ENCODE results near the gene SPEN. TPM values are rescaled to one million over a fixed set of nuclear protein-coding genes. Genes with fewer than 3 reads are reported as not detected.

SPEN gene
- total and polyA plus RNA-seq, 9 of the 15 experiments (the other 6 are each of a cell fraction or from before 2014, with no cell fraction given), result 5.7 to 87.5 (median 27.2) TPM

DNA sequence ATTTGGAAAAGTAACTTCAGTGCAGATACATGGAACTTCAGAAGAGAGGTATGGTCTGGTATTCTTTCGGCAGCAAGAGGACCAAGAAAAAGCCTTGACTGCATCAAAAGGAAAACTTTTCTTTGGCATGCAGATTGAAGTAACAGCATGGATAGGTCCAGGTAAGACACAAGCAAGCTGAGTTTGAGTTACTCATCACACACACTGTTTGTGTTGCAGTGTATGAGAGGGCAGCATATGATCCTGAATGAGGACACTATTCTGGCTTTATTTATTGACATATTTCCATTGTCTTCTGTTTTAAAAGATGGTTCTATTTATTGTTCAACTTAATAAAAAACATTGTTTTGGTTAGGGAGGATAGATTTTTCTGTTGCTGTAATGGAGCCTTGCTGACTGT is 63.6 kb downstream of the SPEN start:
- Histone ChIP-seq H3K27me3 (ENCODE audit: control insufficient read depth in 2 of 2, insufficient read depth in 2 of 2, low read length in 2 of 2) (no peaks in the 10 kb centered on the region), H3K79me2 (ENCODE audit: control insufficient read depth, insufficient read depth, low read length) (peaks cover 95% of the 10 kb centered on the region), H3K9ac (ENCODE audit: insufficient read depth in 1 of 2, low read depth in 2 of 2, low read length in 2 of 2) (no peak overlapping the region), H3K9me1 (ENCODE audit: control insufficient read depth, insufficient read depth, low read length) (no peaks in the 10 kb centered on the region), H3K4me2 (ENCODE audit: insufficient read depth, low read length) (no peak overlapping the region), H2AFZ (ENCODE audit: low read depth, low read length) (no peak overlapping the region), H3K9me3 (replicated peaks; ENCODE audit: control insufficient read depth, insufficient read depth, low read depth, low read length) (no peaks in the 10 kb centered on the region), H3K4me3 (no peak overlapping the region), H3K27ac (ENCODE audit: extremely low read depth, low read depth, low read length) (no peak overlapping the region), H3K36me3 (ENCODE audit: control insufficient read depth, insufficient read depth, low read length) (peaks cover 75% of the 10 kb centered on the region), H3K4me1 (replicated peaks in 1 of 2; ENCODE audit: control insufficient read depth in 2 of 2, insufficient read depth in 2 of 2, low read length in 2 of 2) (no peaks in the 10 kb centered on the region), H4K20me1 (replicated peaks; ENCODE audit: control insufficient read depth, insufficient read depth, low read length) (no peaks in the 10 kb centered on the region)
- 95% methylated on average over 1 of the region's 1 CpG for WGBS (ENCODE audit: insufficient coverage, low coverage, missing lambda C conversion rate)
- no TSS peak for BruUV-seq (replicated peaks)
- FAIRE-seq, result no peak
- no peak for ATAC-seq
- intact Hi-C loops (cut with micrococcal nuclease), result no loop called here
- TF ChIP-seq, protein P1, sequence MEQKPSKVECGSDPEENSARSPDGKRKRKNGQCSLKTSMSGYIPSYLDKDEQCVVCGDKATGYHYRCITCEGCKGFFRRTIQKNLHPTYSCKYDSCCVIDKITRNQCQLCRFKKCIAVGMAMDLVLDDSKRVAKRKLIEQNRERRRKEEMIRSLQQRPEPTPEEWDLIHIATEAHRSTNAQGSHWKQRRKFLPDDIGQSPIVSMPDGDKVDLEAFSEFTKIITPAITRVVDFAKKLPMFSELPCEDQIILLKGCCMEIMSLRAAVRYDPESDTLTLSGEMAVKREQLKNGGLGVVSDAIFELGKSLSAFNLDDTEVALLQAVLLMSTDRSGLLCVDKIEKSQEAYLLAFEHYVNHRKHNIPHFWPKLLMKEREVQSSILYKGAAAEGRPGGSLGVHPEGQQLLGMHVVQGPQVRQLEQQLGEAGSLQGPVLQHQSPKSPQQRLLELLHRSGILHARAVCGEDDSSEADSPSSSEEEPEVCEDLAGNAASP (IDR thresholded peaks at IDR 0.05), result no peak
- TF ChIP-seq TCFL5 (CRISPR knock-in tag; conservative IDR thresholded peaks at IDR 0.05), result no peak
- TF ChIP-seq SRSF7 (optimal IDR thresholded peaks at IDR 0.05; ENCODE audit: low read depth, low read length), result no peak
- no peak for TF ChIP-seq MEIS2 (IDR thresholded peaks at IDR 0.05; ENCODE audit: partially characterized antibody)
- TF ChIP-seq, protein P2, sequence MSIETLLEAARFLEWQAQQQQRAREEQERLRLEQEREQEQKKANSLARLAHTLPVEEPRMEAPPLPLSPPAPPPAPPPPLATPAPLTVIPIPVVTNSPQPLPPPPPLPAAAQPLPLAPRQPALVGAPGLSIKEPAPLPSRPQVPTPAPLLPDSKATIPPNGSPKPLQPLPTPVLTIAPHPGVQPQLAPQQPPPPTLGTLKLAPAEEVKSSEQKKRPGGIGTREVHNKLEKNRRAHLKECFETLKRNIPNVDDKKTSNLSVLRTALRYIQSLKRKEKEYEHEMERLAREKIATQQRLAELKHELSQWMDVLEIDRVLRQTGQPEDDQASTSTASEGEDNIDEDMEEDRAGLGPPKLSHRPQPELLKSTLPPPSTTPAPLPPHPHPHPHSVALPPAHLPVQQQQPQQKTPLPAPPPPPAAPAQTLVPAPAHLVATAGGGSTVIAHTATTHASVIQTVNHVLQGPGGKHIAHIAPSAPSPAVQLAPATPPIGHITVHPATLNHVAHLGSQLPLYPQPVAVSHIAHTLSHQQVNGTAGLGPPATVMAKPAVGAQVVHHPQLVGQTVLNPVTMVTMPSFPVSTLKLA (conservative IDR thresholded peaks at IDR 0.05), result no peak
- TF ChIP-seq MCM3 (IDR thresholded peaks at IDR 0.05), result no peak
- TF ChIP-seq, protein P3, sequence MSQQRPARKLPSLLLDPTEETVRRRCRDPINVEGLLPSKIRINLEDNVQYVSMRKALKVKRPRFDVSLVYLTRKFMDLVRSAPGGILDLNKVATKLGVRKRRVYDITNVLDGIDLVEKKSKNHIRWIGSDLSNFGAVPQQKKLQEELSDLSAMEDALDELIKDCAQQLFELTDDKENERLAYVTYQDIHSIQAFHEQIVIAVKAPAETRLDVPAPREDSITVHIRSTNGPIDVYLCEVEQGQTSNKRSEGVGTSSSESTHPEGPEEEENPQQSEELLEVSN (IDR thresholded peaks at IDR 0.05; ENCODE audit: borderline replicate concordance in 1 of 2, extremely low read depth in 1 of 2, insufficient read depth in 1 of 2, insufficient read length in 1 of 2, low read depth in 1 of 2, low read length in 1 of 2, poor library complexity in 1 of 2, severe bottlenecking in 1 of 2), result no peak
- TF ChIP-seq SAP30 (IDR thresholded peaks at IDR 0.05; ENCODE audit: borderline replicate concordance, insufficient read depth, low read depth, low read length, poor library complexity, severe bottlenecking), result no peak
- no peak for TF ChIP-seq ZNF146 (CRISPR knock-in tag; IDR thresholded peaks at IDR 0.05; ENCODE audit: unreplicated experiment)
- in situ Hi-C loops (cut with MboI), result no loop called here
- CTCF ChIA-PET (ENCODE audit: low intra/inter-chr PET ratio), result interaction anchor here (0.6 kb wide), 1 partner anchor 67 kb away, joined by 3 read pairs; no protein-coding TSS in a partner anchor
- POLR2A ChIA-PET, result interaction anchor here (0.6 kb wide), 1 partner anchor 480 kb away, joined by 3 read pairs; no protein-coding TSS in a partner anchor
- DNase-seq (ENCODE audit: extremely low read depth in 1 of 4, low spot score in 3 of 4), result no peak

All from K562 (cell line).